Pancreas (tissue), 10 donors: ENCODE measurements around the gene AHCTF1. TPM values are rescaled to one million over a fixed set of nuclear protein-coding genes. Genes with fewer than 3 reads are reported as not detected.
A peak's percentile ranks its signal among the peaks of the same experiment; 100 is the strongest.

ENCODE experiments used
- ATAC-seq, 4 donors: fragments of 200-7000 bp; cut with Tn5 transposase; one replicate each; pipeline versions ENCODE4 v1.8.0 to v1.9.1; 2020; ENCODE audit warnings: mild to moderate bottlenecking in 4 of 4, moderate library complexity in 4 of 4
- DNase-seq, 6 donors: peaks; one replicate each; pipeline ENCODE4 v3.0.0-alpha.2; 2020
- FAIRE-seq: peaks from 2 replicates; lab custom pipeline; 2012; peaks lifted over from hg19 to GRCh38; lab: Jason Lieb, UNC
- H3K27ac ChIP-seq, 4 donors: fragments of 200-600 bp; sonication (generic); 1 replicate in 3 of 4; 2 replicates in 1 of 4; pipeline versions ENCODE4 v1.5.0 to v1.8.0; 2020
- H3K27me3 ChIP-seq, 4 donors: fragments of 200-600 bp; one replicate each; pipeline ENCODE4 v1.8.0; 2021
- H3K36me3 ChIP-seq, 3 donors: fragments of 200-600 bp; sonication (generic) in 1 of 3; one replicate each; pipeline versions ENCODE4 v1.5.0 to v1.8.0; 2020 to 2021
- H3K4me1 ChIP-seq, 3 donors: fragments of 200-600 bp; one replicate each; pipeline ENCODE4 v1.8.0; 2021
- H3K4me3 ChIP-seq, 4 donors: fragments of 200-600 bp; sonication (generic) in 2 of 4; one replicate each; pipeline versions ENCODE4 v1.5.0 to v1.8.0; 2020 to 2021
- H3K9me3 ChIP-seq, 4 donors: fragments of 200-600 bp; one replicate each; pipeline ENCODE4 v1.8.0; 2021
- WGBS, 2 donors: extraction: QIAGEN DNeasy Blood & Tissue Kit; methylation state at CpG; one replicate each; pipeline ENCODE4 v1.1.7; 2013; 5-methylcytosine and 5-hydroxymethylcytosine counted together
- intact Hi-C, 3 donors: fragments of 100-400 bp; cut with DNase I; formaldehyde crosslinking; loops; one replicate each; pipeline versions ENCODE4 v1.11.1 to v1.14.2; 2022
- polyA plus RNA-seq, 2 donors: library from polyadenylated mRNA; stranded (reverse); fragments of 200-250 nt; gene quantifications; one replicate each; pipeline ENCODE4 v1.2.3, GENCODE V29; 2013
- total RNA-seq, 6 donors: library from RNA; stranded (reverse); fragmentation: NEBNext Ultra II Directional in 4 of 6; extraction: Animal tissue kit (Norgen Biotek cat#: 25700) in 4 of 6; gene quantifications; one replicate each; pipeline versions ENCODE4 v1.2.1 to v1.2.4, GENCODE V29; 2021 to 2023
- TF ChIP-seq, protein P1 (sequence below), 4 donors: fragments of 200-600 bp; sonication (generic) in 3 of 4; IDR thresholded peaks; one replicate each; pipeline versions ENCODE4 v1.5.0 to v1.8.0; 2021; ENCODE audit warnings: antibody characterized with exemption in 4 of 4
- donor health status: healthy with polysubstance abuse.
- donor health status: DM: no; HTN: no; CAD: no; lungs with moderate emphysema.
- donor health status: DM: no; HTN: no; CAD: no.
- donor health status: control.
- donor health status: control.
- donor health status: Bipolar disorder and iron deficiency.
- donor health status: DM: yes; HTN: yes; CAD: no.
- donor health status: DM: no; HTN: no; CAD: no.
- donor health status: DM: no; HTN: no; CAD: no.
- donor health status: DM: yes; HTN: yes; CAD: no.

AHCTF1 gene
- total and polyA plus RNA-seq, 8 donors: 4.8 to 14.6 (median 11.5) TPM

DNA sequence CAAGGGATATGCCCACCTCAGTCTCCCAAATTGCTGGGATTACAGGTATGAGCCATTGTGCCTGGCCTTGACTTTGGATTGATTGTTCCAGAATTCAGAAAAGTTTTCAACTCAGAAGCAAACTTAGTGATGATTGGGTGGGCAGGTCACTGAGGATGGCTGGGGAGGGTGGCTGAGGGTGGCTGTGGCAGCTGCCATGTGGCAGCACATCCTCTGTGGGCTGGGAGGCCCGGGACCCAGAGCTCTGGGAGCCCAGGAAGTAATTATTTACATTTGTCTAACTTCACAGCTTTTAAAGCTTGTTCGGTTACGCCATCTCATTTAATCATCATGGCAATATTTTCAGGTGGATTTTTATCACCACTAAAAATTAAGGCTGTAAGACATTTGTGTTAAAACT, 131.4 kb downstream of the AHCTF1 start:
- no peaks in the 10 kb centered on the region for H3K36me3 ChIP-seq
- no peak for ATAC-seq
- DNase-seq: no peak
- no peaks in the 10 kb centered on the region for H3K9me3 ChIP-seq
- TF ChIP-seq, protein P1, sequence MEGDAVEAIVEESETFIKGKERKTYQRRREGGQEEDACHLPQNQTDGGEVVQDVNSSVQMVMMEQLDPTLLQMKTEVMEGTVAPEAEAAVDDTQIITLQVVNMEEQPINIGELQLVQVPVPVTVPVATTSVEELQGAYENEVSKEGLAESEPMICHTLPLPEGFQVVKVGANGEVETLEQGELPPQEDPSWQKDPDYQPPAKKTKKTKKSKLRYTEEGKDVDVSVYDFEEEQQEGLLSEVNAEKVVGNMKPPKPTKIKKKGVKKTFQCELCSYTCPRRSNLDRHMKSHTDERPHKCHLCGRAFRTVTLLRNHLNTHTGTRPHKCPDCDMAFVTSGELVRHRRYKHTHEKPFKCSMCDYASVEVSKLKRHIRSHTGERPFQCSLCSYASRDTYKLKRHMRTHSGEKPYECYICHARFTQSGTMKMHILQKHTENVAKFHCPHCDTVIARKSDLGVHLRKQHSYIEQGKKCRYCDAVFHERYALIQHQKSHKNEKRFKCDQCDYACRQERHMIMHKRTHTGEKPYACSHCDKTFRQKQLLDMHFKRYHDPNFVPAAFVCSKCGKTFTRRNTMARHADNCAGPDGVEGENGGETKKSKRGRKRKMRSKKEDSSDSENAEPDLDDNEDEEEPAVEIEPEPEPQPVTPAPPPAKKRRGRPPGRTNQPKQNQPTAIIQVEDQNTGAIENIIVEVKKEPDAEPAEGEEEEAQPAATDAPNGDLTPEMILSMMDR (IDR thresholded peaks at IDR 0.05): no peak
- intact Hi-C loops: no loop called here
- no peak overlapping the region for H3K27ac ChIP-seq
- no peaks in the 10 kb centered on the region for H3K27me3 ChIP-seq
- no peak for FAIRE-seq
- WGBS, 2 donors: 62 to 63% methylated on average over 3 of the region's 3 CpGs
- no peak overlapping the region for H3K4me3 ChIP-seq
- no peaks in the 10 kb centered on the region for H3K4me1 ChIP-seq

DNA sequence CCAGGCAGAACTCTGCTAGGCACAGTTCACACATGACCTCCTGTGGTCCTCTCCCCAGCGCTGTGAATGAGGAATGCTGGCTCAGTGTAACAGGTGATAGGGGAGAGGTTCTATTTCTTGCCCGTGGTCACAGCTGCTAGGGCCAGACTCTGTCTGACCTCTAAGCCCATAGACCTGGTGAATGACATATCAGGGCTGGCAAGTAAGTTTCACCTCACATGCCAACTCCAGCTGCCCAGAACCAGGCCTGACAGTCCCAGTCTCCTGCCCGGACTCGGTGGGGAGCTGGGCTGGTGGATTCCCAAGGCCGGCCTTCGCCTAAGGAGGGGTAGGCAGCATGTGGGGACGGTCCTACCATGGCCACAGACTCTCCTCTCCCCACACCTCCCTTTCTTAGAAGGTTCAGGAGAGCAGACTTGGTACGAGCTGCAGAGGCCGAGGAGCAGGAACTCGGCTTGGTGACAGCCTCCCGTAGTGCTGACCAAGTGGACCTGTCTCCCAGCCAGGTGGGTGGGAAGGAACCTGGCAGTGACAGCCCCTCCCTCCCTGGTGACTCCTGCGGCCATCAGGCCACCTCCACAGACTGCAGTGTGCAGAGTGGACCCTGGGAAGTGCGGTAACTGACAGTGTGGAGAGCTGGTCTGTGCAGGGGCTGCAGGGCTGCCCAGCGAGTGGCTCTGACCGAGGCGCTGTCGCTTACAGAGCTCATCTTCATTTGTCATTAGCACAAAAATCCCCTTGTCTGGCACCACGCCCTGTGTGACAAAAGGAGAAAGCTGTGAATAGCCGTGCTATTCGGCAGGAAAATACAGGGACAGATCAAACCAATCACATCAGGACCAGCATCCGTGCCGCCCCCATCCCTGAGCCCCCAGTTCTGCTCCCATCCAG, 132.9 kb downstream of the AHCTF1 start:
- no peaks in the 10 kb centered on the region for H3K4me1 ChIP-seq
- ATAC-seq (peak in 1 of 4 donors; percentile 30), DNase-seq (no peak), FAIRE-seq (no peak)
- no peaks in the 10 kb centered on the region for H3K27me3 ChIP-seq
- H3K4me3 ChIP-seq: no peak overlapping the region
- no peak overlapping the region for H3K27ac ChIP-seq
- no peaks in the 10 kb centered on the region for H3K36me3 ChIP-seq
- WGBS, 2 donors: 64 to 70% methylated on average over 22 of the region's 22 CpGs
- intact Hi-C loops: no loop called here
- TF ChIP-seq, protein P1 (IDR thresholded peaks at IDR 0.05): no peak
- H3K9me3 ChIP-seq: no peaks in the 10 kb centered on the region

DNA sequence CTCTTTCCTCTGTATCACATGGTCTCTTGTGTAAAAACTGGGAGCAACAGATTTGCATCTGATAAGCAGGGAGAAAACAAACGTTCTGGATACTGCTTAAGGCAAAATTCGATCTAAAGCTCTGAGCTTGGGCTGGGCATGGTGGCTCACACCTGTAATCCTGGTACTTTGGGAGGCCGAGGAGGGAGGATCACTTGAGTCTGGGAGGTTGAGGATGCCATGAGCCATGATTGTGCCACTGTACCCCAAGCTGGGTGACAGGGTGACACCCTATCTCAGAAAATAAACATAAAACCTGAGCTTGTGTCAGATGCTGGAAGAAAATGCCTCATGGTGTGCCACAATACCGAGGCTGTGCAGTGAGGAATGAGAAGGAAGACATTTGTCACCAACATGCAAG, 133.6 kb downstream of the AHCTF1 start:
- no peak for ATAC-seq
- Histone ChIP-seq H3K4me3 (no peak overlapping the region), H3K4me1 (no peaks in the 10 kb centered on the region), H3K27ac (no peak overlapping the region), H3K36me3 (no peaks in the 10 kb centered on the region), H3K27me3 (no peaks in the 10 kb centered on the region), H3K9me3 (no peaks in the 10 kb centered on the region)
- intact Hi-C loops: no loop called here
- 52 to 63% methylated on average over 4 of the region's 4 CpGs for WGBS, 2 donors
- DNase-seq: no peak
- TF ChIP-seq, protein P1 (IDR thresholded peaks at IDR 0.05): no peak
- no peak for FAIRE-seq

DNA sequence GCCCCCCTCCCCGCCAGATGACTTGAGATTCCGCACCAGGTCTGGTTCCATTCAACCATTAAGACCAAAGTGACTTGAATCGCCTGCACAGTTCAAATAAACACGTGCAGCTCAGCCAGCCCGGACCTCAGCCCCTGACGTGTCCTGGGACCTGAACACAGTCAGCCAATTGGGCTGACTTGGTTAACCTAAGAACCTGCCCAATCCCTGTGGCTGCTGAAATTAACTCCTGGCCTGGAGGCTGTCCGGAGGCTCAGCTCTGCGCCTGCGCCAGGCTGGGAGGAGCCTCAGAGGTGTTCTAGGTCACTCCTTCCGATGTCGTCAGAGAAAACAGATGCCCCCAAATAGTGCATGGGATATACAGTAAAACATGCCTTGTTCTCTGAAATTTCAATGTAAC, 134.2 kb downstream of the AHCTF1 start:
- TF ChIP-seq, protein P1 (IDR thresholded peaks at IDR 0.05): no peak
- intact Hi-C loops: no loop called here
- H3K27me3 ChIP-seq: no peaks in the 10 kb centered on the region
- no peaks in the 10 kb centered on the region for H3K36me3 ChIP-seq
- ATAC-seq (no peak), FAIRE-seq (no peak), DNase-seq (no peak)
- H3K4me3 ChIP-seq: no peak overlapping the region
- H3K9me3 ChIP-seq: no peaks in the 10 kb centered on the region
- H3K4me1 ChIP-seq: no peaks in the 10 kb centered on the region
- 80 to 83% methylated on average over 11 of the region's 11 CpGs for WGBS, 2 donors
- no peak overlapping the region for H3K27ac ChIP-seq

DNA sequence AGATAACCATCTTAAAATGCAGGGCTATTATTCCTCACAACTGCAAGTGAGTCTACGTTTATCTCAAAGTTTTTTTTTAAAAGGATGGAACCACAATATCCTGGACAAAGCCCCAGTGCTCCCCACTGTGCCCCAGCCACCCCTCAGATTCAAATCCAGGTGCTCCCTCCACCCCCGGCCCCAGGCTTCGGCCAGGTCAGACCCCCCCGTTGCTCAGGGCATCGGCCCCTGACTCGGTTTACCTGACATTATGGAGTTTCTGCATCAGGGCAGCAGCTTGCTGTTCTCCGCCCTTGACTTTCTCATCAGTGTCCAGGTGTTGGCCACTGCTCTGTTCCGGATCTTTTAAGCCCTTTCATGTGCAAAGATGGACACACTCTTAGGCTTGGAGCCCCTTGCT, 134.6 kb downstream of the AHCTF1 start:
- ATAC-seq (no peak), FAIRE-seq (no peak), DNase-seq (no peak)
- H3K4me1 ChIP-seq: no peaks in the 10 kb centered on the region
- H3K36me3 ChIP-seq: no peaks in the 10 kb centered on the region
- no peaks in the 10 kb centered on the region for H3K27me3 ChIP-seq
- intact Hi-C loops: no loop called here
- TF ChIP-seq, protein P1 (IDR thresholded peaks at IDR 0.05): no peak
- no peak overlapping the region for H3K27ac ChIP-seq
- no peak overlapping the region for H3K4me3 ChIP-seq
- WGBS, 2 donors: 56 to 66% methylated on average over 8 of the region's 8 CpGs
- no peaks in the 10 kb centered on the region for H3K9me3 ChIP-seq
